Ramos (cell line): ENCODE measurements around the gene MAP6.

Source experiments
- in situ Hi-C: fragments of 300-500 bp; cut with MboI; formaldehyde crosslinking; loops from one replicate; pipeline ENCODE4 v1.14.3; 2022; ENCODE audit warnings: low sequenced_read_pairs; ENCODE audit not compliant: unreplicated experiment

Gene MAP6

DNA sequence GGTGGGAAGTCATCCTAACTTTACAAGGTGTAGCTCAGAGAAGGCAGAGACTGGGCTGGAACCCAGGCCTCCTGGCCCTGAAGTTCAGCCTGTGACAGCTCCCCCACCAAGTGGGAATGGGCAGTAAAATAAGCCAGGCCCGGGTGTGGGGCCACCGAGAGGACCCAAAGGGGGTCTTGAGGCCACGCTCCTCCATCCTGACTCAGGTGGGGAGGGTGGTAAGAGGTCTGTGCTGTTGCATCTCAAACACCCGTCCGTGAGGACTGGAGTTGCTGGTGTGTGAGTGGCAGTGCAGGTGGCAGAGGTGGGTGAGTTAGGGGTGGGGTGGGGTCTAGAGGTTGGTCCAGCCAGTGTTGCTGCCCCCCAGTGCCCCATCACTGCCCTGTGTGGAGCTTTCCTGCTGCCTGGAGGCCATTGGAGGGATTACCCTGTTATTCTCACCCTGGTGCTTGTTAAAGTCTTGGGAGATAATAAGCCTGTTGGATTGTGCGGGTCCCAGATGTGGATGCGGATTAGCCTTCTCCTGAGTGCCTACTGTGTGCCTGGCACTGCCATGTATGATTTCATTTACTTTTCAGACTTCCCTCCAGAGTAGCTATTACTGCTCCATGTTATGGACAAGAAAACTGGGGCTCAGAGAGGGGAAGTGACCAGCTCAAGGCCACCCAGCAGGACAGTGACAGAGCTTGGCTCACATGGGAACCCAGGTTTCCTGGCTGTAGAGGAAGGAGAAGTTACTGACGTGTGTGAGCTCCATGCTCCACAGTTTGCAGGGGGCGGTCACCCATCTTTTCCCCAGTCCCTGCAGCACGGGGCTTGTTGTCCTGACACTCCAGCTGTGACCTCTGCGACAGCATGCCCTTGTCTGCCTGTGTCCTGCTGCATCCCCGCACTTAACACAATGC lies 93.9 kb downstream of the MAP6 start:
- in situ Hi-C loops = no loop called here

DNA sequence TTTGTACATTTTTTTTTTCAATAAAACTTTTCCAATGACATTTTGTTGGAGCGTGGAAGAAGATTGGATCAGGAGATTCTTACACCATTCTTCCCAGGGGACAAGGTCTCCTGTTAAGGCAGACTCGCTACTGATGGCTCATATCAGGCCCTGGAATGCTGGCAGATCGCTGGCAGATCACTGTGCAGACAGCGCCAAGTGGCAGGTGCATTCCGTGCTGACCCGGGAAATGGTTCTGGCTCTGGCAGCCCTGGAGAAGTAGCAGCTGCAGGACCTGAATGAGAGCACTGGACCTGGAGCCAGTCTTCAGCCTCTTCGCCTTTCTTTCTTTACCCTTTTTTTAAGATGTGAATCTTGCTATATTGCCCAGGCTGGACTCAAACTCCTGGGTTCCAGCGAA lies 96.1 kb downstream of the MAP6 start:
- in situ Hi-C loops = no loop called here

DNA sequence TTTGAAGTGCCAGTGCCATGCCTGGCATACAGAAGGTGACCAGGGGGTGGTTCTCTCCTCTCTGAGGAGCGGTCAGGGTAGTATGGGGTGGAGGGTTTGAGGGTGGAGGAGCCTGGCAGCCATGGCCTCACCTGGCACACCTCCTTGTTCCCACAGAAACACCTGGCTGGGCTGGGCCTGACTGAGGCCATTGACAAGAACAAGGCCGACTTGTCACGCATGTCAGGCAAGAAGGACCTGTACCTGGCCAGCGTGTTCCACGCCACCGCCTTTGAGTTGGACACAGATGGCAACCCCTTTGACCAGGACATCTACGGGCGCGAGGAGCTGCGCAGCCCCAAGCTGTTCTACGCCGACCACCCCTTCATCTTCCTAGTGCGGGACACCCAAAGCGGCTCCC lies 97.2 kb downstream of the MAP6 start:
- in situ Hi-C loops = no loop called here

DNA sequence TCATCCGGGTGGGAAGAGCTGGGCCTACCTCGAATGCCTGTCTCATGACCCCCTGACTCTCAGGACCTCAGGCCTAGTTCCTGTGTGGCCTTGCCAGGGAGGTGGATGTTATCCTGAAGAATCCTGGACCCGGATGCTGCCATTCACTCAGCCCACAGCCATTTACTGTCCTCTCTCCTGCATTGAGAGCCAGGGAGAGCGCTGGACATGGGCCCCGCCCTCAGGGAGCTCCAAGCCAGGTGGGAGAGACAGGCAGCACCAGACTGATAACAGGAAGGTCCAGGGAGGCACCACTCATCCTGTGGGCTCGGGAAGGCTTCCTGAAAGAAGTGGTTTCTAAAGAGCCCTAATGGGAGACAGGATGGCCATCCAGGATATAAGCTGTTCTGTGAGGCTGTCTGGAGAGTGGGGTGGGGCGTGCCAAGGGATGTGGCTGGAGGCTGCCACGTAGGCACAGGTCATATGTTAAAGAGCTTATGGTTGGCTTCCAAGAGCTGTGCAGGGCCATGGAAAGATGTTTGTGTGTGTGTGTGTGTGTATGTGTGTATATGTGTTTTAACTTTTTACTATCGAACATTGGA lies 98.2 kb downstream of the MAP6 start:
- in situ Hi-C loops = no loop called here

DNA sequence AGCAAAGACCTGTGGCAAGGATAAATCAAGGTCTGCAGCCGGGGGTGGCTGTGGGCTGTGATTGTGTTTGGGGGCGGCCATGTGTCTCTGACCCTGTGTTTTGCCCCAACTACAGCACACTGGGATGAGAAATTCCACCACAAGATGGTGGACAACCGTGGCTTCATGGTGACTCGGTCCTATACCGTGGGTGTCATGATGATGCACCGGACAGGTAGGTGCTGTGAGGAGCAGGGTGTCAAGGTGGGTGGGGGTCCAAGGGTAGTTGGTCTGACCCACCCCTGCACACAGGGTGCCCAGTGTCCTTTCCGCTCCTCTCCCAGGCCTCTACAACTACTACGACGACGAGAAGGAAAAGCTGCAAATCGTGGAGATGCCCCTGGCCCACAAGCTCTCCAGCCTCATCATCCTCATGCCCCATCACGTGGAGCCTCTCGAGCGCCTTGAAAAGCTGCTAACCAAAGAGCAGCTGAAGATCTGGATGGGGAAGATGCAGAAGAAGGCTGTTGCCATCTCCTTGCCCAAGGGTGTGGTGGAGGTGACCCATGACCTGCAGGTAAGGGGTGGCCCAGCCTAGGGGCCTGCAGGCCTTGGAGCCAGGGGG lies 100.1 kb downstream of the MAP6 start:
- in situ Hi-C loops = no loop called here

DNA sequence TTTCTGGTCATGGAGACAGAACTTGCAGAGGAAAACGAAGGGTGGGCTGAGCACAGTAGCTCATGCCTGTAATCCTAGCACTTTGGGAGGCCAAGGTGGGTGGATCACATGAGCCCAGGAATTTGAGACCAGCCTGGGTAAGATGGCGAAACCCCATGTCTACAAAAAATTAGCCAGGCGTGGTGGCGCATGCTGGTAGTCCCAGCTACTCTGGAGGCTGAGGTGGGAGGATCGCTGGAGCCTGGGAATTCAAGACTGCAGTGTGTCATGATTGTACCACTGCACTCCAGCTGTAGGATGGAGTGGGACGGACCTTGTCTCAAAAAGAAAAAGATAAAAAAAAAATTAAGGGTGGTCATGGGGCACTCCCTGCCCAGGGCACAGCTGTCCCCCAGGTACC lies 100.9 kb downstream of the MAP6 start:
- in situ Hi-C loops = no loop called here

DNA sequence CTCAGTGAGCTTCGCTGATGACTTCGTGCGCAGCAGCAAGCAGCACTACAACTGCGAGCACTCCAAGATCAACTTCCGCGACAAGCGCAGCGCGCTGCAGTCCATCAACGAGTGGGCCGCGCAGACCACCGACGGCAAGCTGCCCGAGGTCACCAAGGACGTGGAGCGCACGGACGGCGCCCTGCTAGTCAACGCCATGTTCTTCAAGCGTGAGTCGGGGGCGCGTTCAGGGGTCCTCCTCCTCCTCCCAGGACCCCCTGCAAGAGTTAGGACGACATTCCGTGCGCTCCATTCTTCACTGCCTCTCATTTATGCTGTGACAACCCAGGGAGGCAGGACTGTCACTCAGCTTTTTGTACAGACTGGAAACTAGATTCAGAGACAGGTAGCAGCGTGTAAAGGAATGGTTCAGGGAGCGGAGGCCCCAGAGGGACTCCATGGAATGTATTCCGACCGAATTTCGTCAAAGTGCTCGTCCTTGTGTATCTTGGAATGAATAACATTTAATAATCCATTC lies 102.0 kb downstream of the MAP6 start:
- in situ Hi-C loops = no loop called here

DNA sequence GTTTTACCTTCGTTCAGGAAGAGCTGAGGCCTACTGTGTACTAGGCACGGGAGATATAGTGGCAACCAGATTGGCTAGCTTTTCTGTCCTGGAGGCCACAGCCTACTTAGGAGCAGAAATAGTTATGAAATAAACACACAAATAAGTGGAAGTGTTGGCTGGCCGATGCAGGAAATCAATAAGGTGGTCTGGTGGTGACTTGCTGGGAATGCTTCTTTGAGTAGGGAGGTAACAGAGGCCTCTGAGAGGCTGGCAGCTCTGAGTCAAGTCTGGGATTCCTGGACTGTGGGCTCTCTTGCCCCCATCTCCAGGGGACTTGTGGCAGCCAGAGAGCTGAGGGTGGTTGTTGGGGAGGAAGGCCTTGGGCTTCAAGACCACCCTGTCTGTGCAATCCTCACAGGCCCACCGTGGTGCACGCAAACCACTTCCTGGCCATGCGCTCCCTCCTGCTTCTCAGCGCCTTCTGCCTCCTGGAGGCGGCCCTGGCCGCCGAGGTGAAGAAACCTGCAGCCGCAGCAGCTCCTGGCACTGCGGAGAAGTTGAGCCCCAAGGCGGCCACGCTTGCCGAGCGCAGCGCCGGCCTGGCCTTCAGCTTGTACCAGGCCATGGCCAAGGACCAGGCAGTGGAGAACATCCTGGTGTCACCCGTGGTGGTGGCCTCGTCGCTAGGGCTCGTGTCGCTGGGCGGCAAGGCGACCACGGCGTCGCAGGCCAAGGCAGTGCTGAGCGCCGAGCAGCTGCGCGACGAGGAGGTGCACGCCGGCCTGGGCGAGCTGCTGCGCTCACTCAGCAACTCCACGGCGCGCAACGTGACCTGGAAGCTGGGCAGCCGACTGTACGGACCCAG lies 102.7 kb downstream of the MAP6 start:
- in situ Hi-C loops = no loop called here

DNA sequence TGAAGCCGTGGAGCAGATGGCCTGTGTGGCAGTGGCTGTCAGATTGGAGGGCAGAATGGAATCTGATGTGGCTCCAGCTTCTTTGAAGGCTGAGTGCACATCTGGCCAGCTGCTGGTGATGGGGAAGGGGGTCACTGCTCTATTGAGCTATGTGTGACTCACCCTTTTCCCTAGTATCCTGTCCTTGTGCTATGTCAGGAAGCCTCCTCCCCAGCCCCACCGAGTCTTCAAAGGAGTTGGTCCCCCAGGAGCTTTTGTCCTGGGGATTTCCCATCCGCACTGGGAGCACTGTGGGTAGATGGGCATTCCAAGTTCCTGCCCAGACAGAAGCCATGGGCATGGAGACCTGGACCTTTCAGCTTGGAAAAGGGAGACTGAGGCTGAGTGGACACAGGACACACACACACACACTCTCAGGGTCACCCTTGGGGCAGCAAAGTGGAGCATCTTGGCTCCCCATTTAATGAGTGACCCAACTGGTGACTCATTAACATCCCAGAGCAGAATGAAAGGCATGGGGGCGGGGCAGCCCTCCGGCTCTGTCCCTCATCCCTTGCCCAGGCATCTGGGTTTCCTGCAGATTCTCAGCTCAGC lies 103.5 kb downstream of the MAP6 start:
- in situ Hi-C loops = no loop called here

DNA sequence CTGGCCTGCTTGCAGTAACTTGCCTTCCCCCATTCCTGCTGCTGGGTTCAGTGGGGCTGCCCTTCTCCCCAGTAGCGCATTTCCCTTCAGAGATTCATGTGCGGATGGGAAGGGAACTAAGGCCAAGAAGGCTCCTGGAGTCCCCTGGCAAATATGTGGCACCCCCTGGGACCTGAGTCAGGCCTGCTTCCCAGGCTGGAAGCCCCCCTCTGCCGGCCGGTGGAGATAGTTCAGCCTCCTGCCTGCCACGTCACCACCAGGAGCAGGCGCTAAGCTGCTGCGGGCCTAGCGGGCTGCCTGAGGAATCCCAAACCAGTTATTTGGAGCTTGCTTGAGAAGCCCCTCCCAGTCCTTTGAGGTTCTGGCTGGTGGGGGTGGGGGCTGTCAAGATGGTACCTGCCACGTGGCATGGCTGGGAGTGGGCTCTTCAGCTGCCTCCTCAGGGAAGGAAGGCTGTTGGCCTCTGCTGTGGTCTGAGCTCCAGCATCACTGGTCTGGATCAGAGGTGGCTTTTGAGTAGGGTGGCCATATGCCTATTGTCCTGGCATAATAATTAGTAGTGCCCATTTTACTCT lies 104.8 kb downstream of the MAP6 start:
- in situ Hi-C loops = no loop called here

DNA sequence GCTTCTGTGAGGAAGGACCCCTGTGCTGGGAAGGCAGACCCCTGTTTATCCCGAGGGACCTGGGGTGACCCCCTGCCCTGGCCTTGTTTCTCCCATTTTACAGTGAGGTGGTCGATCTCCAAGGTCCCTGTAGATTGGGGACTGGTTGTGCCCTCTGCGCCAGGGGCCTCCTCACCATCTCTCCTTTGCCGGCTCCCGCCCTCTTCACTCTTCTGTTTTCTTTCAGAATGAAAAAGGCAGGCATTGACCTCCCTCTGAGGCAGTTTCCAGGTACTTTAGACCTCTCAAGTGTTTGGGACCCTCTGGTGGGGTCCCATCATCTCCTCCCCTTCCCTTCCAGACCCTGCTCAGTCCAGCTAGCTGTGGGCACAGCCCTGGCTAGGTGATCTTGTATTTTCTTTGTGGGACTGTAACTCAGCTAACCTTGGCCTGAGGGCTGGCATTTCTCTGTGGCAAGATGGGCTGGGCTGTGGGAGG lies 105.3 kb downstream of the MAP6 start:
- in situ Hi-C loops = no loop called here

DNA sequence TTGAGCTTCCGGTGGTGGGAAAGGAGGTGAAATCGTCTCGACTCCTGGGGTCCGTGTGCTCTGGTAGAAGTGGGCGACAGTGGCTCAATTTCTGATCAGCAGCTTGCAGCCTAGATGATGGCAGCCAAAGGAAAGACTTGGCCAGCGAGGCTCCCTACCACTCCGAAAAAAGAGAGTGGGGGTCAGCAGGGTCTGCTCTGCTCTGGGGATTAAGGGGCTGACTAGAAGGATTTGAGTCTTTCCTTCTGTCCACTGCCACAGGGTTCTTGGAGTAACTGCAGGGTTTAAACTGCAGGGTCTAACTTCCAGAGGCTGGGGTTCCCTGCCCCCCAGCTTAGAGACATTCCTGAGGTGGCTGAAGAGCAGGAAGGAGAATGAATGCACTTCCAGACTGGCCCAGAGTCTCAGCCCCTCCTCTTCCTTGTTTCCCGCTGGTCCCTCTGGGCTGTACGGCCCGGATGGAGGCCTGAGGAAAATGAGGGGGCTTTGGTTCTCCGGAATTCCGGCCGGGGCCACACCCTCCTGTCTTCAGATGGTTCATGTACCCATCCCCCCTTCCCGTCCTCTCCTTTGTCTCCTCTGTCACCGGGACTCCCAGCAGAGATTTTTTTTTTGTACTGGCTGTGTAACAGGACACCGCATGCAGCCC lies 105.9 kb downstream of the MAP6 start:
- in situ Hi-C loops = no loop called here

DNA sequence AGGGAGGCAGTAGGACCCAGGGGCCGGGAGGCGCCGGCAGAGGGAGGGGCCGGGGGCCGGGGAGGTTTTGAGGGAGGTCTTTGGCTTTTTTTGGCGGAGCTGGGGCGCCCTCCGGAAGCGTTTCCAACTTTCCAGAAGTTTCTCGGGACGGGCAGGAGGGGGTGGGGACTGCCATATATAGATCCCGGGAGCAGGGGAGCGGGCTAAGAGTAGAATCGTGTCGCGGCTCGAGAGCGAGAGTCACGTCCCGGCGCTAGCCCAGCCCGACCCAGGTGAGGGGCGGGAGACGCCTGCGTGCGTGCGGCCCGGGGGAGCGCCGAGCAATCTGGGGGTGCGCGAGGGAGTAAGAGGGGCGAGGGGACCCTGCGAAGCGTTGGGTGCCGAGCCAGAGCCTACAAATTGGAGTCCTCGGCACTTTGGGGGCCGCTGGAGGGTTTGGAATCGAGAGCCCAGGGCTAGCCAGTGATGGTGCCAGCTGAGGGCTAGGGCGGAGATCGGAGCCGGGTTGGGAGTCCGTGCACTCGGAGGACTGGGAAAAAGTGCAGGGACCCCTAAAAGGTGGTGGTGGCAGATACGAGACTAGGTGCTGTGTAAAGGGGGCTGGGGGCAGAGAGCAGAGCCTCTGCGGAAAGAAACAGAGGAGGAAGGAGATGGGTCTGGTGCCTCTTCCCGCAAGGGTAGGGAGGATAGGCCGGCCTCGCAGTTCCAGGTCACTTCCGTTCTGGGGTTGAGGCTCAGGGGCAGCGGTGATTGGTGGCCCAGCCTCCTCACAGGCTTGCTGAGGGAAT lies 106.6 kb downstream of the MAP6 start, which contains the start of gene SERPINH1:
SERPINH1 (plus strand) TSS at position 206 of the 788 bp plus-strand sequence. CDS start 4,097 bp downstream, outside the sequence.
- in situ Hi-C loops = no loop called here

DNA sequence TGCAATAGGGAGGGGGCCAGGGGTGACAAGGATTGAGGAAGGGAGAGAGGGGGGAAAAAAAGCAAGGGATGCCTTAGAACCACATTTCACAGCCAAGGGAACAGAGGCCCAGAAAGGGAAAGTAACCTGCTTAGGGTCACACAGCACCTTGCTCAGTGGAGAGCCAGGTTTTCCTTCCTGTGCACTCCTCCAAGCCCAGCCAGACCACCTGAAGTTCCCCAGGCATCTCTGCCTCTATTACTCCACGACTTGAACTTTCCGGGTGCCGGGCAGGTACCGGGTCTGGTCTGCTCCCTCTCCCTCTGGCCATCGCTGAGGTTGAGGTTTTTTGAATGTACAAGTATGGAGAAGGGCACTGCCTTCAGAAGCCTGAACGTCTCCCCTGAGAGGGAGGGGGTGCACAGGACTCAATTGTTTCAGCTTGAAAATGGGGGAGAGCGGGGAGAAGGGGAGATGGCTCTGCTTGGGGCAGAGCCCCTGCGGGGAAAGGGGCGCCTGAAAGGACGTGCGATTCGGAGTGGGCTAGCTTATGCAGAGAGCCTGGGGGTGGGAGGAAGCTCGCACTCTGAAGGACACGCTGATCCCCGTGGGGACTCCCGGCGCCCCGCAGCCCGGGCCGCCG lies 107.3 kb downstream of the MAP6 start:
- in situ Hi-C loops = no loop called here

DNA sequence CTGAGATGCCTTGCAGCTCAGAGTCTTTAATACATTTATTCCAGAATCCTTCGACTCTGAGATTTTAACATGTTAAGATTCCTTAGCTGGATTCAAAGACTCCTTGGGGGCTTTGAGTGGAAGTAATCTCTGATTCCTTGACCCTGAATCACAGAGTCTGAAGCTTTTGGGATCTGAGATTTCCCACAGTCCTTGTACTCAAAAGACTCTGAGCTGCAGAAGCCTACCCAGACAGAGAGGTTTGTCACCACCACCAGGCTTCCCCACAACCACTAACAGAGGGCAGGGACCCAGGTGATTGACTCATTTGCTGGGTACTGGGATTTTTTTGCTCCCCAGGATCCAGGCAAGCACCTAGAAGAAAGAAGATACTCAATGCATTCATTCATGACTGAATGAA lies 108.2 kb downstream of the MAP6 start:
- in situ Hi-C loops = no loop called here

DNA sequence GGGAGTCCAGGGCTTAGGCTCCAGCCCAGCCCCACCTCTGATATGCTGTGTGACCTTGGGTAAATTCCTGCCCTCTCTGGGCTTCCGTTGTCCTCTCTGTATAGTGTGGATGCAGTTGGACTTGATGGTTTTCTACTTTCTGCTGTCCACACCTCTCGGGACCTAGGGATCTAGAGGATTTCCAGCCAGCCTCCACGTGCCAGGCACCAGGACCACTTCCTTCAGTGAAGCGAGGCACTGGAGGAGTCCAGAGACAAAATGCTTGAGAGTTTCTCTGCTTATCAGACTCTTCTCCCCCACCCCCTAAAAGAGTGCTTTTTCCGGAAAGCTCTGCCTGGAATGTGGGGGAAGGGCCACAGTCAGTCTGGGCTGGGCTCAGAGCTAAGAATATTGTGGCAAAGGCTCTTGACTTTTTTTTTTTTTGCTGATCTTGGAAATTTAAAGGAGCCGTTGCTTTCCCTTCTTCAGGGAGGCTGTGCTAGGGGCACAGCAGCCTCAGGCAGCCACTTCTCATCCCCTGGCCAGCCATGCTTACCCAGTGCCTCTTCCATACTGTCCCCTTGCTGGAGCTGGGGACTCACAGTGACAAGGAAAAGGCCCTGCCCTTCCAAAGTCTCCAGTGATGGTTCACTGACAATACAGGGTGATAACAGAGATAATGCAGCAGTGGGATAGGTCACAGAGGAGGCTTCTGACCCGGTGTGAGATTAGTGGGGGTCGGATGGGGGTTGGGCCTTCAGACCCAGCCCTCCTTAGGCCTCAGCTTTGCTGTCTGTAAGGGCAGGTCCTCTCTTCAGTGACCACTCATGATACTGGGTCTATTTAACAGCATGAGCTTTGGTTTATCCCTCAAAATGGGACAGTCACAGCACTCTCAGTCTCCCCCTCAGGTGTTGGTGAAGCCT lies 109.6 kb downstream of the MAP6 start:
- in situ Hi-C loops = no loop called here
